Right lobe of liver (tissue), 4 donors: ENCODE results near the gene FYCO1.

Experiments used
- CTCF ChIP-seq, 4 donors: fragments of 200-600 bp in 3 of 4; fragments of 450-650 bp in 1 of 4; IDR thresholded peaks; one replicate each; pipeline versions ENCODE4 v1.5.1 to v1.8.0; 2016 to 2022; ENCODE audit warnings: antibody characterized with exemption in 4 of 4, mild to moderate bottlenecking in 2 of 4
- POLR2A ChIP-seq: fragments of 450-650 bp; IDR thresholded peaks from one replicate; pipeline ENCODE4 v1.6.1; 2017; ENCODE audit warnings: antibody characterized with exemption, mild to moderate bottlenecking
- donor health status: DM: no; HTN: no; CAD: no.
- donor health status: DM: no; HTN: no; CAD: no.
- donor health status: DM: no; HTN: yes; CAD: no.

GRCh38 chr3:45997942-45998341, 2.3 kb upstream of the FYCO1 start:
- TF ChIP-seq CTCF (IDR thresholded peaks at IDR 0.05) (no peak), POLR2A (no peak)
